HG02870 (cell line): Measurements from ENCODE around the gene ST6GAL1.
"Not testable (repeated sequence)": the region's sequence is repeated elsewhere in the genome, so short reads cannot be mapped to it uniquely, and the experiment has no call there.

Source experiments
- ATAC-seq: cut with Tn5 transposase; IDR thresholded peaks from one replicate; pipeline ENCODE4 v1.9.1; 2021; ENCODE audit warnings: mild to moderate bottlenecking, moderate library complexity; ENCODE audit not compliant: unreplicated experiment

The ST6GAL1 gene

DNA sequence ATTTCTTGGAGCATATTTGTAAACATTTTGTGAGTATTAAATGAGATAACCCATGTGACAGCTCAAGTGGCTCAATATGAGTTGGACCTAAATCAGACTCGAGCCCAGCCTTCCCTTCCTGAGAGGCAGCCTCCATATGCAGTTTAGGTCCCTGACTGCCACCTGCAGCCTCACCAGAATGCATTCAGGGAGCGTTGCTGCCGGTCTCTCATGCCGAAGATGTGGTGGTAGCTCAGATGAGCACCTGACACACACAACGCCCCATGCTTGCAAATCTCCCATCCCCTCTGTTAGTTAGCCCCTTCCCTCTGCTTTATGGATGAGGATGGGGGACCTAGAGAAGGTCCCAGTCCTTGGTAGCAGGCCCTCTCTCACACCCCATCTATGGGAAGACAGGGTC lies 9.2 kb downstream of the ST6GAL1 start:
- no peak for ATAC-seq

- ATAC-seq, result no peak
Measured at GRCh38 chr3:186940967-186941366, 10.6 kb downstream of the ST6GAL1 start.

DNA sequence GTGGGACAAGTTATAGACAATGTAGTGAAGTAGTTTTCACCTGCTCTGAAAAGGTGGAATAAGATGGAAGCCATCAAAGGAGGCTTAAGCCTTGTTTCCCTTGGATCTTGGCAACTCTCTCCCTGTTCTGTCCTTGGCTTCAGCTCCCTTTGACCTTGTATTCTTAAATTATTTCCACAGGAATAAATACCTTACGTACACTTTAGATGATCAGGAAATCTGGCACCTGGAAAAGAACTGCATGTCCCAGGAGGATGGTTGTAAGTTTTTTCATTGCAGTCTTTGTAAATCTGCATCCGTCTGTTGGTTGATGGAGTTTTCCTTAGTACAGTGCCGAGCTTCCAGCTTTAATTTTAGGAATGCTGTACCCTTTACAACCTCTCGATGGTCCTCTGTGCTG lies 11.8 kb downstream of the ST6GAL1 start:
- no peak for ATAC-seq

DNA sequence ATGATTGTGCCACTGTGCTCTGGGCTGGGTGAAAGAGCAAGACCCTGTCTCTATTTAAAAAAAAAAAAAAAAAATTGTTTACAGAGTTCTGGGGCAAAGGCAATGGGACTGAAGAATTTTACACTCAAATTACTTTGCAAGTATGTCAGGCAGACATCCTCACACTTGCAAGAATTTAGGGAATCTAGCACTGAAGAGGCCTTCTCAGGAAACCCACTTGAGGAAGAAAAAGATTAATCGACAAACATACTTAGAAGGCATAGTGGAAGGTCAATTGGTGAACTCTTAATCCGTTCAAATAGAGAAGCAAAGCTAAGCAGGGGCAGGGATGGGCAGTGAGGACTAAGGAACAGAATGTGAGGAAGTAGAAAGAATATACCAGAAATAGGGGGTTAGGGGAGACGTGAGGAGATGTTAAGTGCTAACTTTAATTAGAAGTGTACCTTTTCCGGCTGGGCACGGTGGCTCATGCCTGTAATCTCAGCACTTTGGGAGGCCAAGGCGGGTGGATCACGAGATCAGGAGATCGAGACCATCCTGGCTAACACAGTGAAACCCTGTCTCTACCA lies 15.0 kb downstream of the ST6GAL1 start:
- no peak for ATAC-seq

DNA sequence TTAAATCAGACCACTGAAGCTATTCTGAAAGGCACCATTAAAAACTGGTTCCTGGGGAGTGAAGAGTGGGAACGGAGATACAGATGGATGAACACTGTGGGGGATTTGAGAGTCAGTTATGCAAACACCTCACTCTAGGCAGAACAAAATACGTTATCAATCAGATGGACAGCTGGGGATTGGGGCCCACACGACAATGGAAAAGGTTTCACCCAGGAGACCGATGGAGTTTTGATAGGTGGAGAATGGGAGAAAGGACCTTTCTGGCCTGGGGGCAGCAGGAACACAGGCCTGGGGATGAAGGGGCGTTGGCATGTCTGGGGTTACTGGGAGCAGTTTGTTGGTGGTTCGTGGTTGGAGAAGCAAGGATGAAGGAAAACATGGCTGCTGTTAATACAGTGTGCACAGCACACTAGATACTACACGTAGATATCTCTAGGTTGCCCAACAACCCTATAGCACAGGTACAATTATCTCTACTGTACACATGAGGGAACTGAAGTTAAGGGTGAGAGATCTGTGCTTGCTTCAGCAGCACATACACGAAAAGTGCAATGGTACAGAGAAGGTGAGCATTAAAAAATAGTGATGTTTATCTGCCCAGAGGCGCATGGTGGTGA lies 16.5 kb downstream of the ST6GAL1 start:
- peak; percentile 69 for ATAC-seq

GRCh38 chr3:186949281-186949982 lies 19.1 kb downstream of the ST6GAL1 start:
- ATAC-seq, result no peak

DNA sequence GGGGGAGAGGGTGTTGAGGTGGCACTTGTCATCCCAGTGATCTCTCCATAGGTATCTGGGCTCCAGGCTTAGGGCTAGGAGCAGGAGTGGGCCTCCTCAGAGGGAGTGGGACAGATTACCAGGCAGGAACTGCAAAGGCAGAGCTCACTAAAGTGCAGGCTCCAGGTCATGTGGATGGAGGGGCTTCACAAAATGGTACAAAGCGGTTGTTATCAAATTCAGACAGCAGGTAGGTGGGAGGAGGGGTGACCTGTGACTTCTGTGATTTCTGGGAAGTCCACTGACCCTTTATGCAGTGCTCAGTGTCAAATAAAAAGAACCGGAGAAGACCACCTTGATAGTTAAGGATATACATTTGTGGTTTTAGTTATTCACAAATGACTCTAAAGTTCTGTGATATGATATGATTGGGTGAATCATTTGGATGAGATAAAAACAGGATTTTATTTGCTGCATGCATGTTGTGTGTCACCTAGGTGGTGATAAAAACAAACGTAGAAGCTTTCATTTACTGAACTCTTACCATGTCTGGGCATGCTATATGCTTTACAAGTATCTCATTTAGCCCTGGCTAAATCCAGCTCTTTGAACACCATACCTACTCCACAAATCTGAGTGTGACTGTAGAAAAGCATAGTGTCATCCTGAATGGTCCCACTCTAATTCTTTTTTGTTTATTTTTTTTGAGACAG lies 20.2 kb downstream of the ST6GAL1 start:
- no peak for ATAC-seq

GRCh38 chr3:186951640-186952552 lies 21.6 kb downstream of the ST6GAL1 start:
- no peak for ATAC-seq

- ATAC-seq, result peak; percentile 66
Measured at GRCh38 chr3:186953011-186953487, 22.7 kb downstream of the ST6GAL1 start.

DNA sequence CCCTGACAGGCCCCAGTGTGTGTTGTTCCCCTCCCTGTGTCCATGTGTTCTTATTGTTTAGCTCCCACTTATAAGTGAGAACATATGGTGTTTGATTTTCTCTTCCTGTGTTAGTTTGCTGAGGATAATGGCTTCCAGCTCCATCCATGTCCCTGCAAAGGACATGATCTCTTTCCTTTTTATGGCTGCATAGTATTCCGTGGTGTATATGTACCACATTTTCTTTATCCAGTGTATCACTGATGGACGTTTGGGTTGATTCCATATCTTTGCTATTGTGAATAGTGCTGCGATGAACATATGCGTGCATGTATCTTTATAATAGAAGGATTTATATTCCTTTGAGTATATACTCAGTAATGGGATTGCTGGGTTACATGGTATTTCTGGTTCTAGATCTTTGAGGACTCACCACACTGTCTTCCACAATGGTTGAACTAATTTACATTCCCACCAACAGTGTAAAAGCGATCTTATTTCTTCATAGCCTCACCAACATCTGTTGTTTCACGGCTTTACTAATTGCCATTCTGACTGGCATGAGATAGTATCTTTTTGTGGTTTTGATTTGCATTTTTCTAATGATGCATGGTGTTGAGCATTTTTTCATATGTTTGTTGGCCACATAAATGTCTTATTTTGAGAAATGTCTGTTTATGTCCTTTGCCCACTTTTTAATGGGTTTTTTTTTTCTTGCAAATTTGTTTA lies 23.8 kb downstream of the ST6GAL1 start:
- ATAC-seq, result not testable (repeated sequence)

DNA sequence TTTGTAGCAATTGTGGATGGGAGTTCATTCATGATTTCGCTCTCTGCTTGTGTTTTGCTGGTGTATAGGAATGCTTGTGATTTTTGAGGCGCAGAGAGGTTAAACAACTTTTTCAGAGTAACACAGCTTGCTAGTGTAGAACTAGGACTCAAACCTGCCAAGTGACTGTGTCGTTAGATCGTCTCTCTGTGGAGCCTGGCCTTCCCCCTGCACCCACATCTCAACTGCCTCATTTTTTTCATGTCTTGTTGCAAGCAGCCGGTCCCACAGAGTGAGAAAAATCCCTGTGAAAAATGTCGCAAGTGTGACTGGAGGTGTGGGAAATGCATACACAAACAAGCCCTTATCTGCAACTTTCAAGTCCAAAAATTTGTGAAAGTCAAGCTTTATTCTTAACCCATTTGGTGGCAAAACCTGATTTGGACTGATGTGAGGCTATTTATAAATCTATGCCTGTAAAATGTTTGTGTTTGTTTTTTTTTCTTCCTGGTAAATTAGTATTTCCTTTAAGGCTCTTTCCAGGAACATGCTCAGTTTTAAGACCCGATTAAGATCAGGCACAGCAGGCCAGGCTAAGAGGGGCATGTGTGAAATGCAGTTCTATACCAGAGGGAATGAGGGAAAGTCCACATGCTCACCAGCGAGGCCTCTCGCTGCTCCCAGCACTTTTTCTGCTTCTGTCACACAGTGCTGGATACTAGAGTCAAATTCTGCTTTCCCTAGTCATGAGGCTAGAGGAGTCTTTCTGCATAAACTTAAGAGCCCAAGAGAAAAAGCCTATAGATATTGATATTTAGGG lies 25.8 kb downstream of the ST6GAL1 start:
- no peak for ATAC-seq

GRCh38 chr3:186959029-186959624 lies 28.8 kb downstream of the ST6GAL1 start:
- ATAC-seq, result peak; percentile 48

- ATAC-seq, result no peak
Measured at GRCh38 chr3:186960347-186960746, 30.0 kb downstream of the ST6GAL1 start.

DNA sequence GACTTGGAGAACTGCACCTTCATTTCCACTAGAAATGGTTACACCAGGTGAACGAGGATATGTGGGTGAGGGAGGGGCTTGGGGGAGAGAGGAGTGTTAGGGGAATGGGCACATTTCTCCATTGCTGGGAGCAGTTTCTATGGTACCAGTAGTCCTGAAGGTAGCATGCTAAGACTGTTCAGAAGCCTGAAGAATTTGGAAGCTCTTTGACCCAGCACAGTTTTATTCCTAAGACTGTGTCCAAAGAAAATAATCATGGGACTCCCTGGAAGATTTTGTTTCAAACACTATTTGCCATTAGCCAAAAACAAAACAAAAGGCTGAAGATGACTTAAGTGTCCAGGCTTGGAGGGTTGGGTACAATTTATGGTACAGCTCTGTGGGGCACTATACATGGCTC lies 32.1 kb downstream of the ST6GAL1 start:
- ATAC-seq, result no peak

- ATAC-seq, result no peak
Measured at GRCh38 chr3:186963636-186964035, 33.3 kb downstream of the ST6GAL1 start.

DNA sequence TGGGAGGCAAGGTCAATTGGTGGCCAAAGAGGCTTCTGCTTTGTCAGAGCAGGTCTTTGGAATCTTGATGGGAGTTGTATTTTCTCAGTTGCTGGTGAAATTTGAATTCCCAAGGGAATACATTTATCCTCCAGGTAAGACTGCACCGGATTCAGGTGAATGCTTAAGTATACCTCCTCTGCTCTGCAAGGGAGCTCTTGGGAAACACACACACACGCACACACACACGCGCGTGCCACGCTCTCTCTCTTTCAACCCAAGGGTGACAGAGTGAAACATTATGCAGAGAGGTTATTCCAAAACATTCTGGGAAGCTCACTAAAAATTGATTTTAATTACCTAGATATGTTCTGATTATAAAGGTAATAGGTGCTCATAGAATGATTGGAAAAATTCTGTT lies 33.7 kb downstream of the ST6GAL1 start:
- no peak for ATAC-seq

DNA sequence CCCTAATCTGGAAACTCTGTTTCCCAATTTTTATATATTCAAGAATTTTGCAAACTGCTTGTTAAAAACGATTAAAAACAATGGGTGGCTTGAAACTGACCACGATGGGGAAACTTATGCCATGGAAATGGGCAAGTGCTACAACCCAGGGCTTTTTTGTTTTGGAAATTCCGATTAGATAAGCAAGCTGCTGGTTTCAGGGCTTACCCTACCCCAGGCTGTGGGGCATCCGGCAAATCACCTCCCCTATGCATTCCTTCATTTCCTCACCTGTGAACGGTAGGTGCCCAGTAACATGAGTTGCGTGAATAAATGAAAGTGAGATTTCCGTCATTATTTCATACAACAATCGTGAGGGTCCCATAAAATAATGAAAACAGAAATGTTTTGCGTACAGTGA lies 34.3 kb downstream of the ST6GAL1 start:
- ATAC-seq, result no peak

DNA sequence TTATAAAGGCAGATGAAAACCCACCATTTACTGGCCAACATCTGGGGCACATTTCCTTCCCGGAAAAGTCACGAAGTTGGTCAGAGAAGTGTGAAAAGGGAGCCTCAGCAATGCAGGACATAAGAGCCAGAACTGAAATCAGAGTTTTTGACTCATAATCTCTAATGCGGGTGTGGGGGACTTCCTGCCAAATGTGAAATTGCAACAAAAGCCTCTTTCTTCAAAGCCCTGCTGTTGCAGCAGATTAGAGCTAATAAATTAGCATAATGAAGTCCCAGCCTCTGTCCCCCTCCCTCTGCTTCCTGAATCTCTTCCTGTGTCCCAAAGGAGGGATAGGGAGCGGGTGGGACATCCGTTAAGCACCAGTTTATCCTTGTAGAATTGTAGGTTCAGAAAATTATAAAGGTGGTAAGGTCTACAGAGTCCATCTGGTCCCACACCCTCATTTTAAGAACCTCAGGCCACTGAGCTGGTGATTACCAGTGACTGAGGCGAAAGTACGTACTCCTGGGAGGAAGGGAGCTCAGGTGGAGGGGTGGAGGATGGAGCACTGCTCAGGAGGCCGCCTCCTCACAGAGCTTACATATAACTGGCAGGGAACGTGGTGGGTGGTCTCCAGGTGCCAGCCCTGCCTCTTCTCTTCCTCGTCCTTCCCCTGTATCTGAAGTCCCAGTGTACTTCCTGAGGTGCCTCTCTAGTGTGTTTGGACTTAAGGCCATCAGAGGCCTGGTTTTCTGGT lies 35.0 kb downstream of the ST6GAL1 start:
- ATAC-seq, result peak; percentile 73
